ENCODE results near the gene ARFIP2.

ARFIP2 gene

GRCh38 chr11:6457581-6458320 is 23.4 kb downstream of the ARFIP2 start:
- DNase-seq (ENCODE audit: extremely low read depth, low read depth), result no peak
- no peak for TF ChIP-seq CTCF (IDR thresholded peaks at IDR 0.05; ENCODE audit: low read depth, low read length)

GRCh38 chr11:6456361-6457073 is 24.6 kb downstream of the ARFIP2 start:
- DNase-seq (ENCODE audit: extremely low read depth, low read depth), result no peak
- no peak for TF ChIP-seq CTCF (IDR thresholded peaks at IDR 0.05; ENCODE audit: low read depth, low read length)

GRCh38 chr11:6455070-6455469 is 26.1 kb downstream of the ARFIP2 start:
- TF ChIP-seq CTCF (IDR thresholded peaks at IDR 0.05; ENCODE audit: low read depth, low read length), result no peak
- no peak for DNase-seq (ENCODE audit: extremely low read depth, low read depth)

- TF ChIP-seq CTCF (IDR thresholded peaks at IDR 0.05; ENCODE audit: low read depth, low read length), result no peak
These were observed 28.0 kb downstream of the ARFIP2 start for GRCh38 chr11:6453152-6453551.

GRCh38 chr11:6452219-6452618 is 28.9 kb downstream of the ARFIP2 start:
- no peak for TF ChIP-seq CTCF (IDR thresholded peaks at IDR 0.05; ENCODE audit: low read depth, low read length)
- no peak for DNase-seq (ENCODE audit: extremely low read depth, low read depth)

More at GRCh38 chr11:6453152-6453551, 28.0 kb downstream of the ARFIP2 start:
- DNase-seq (ENCODE audit: extremely low read depth, low read depth), result no peak

GRCh38 chr11:6448574-6448973 is 32.6 kb downstream of the ARFIP2 start:
- DNase-seq (ENCODE audit: extremely low read depth, low read depth), result no peak
- TF ChIP-seq CTCF (IDR thresholded peaks at IDR 0.05; ENCODE audit: low read depth, low read length), result no peak

GRCh38 chr11:6443269-6444003 is 37.7 kb downstream of the ARFIP2 start:
- peak; percentile 90 for TF ChIP-seq CTCF (IDR thresholded peaks at IDR 0.05; ENCODE audit: low read depth, low read length)
- DNase-seq (ENCODE audit: extremely low read depth, low read depth), result peak; percentile 14
